ENCODE measurements around the gene TRIM46. TPM values are rescaled to one million over a fixed set of nuclear protein-coding genes. Genes with fewer than 3 reads are reported as not detected.
"Not testable (repeated sequence)": the region's sequence is repeated elsewhere in the genome, so short reads cannot be mapped to it uniquely, and the experiment has no call there.

The TRIM46 gene
- total RNA-seq, 6 experiments from 2014 or later = 0.09 to 0.15 TPM; not detected in 4

DNA sequence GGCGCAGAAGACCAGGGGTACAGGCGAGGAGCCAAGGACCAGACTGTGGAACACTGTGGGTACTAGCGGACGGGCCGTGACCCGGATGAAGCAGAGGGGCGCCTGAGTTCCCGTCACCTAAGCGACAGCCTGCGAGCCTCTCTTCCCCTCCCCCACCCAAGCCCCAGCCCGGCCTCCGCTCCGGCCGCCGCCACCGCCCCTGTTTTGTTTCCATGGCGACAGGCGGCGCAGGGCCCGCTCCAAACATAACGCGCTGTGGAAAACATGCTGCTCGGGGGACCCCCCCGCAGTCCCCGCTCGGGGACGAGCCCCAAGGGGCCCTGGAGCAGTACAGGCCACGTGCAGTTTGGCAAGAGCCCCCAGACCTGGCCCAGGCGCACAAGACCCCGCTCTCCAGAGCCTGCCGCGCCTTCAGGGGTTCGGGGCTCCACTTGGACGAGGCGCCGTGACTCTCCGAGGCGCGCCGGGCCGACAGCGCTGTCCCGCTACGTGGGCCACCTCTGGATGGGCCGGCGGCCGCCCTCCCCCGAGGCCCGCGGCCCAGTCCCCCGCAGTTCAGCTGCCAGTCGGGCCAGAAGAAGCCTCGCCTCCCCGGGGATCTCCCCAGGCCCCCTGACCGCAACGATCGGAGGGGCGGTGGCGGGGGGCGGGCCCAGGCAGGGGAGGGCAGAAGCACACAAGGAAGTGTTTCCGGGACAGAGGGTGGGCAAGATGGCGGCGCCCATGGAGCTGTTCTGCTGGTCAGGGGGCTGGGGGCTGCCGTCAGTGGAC is 35.1 kb downstream of the TRIM46 start, which contains the start of gene MTX1:
TSS of gene MTX1 (plus strand) at position 155 of the 771 bp plus-strand sequence. CDS start at position 265, 110 bp downstream.
- peaks cover 0 to 14% (median 0%) of the 10 kb centered on the region in 4 donors for H3K4me1 ChIP-seq
- peak within 1 kb of the TSS; percentile 84 to 100 (median 97) for H3K4me3 ChIP-seq
- ATAC-seq (peak; percentile 80 to 86 (median 83)), DNase-seq (peak; percentile 87 to 90 (median 88))
- TF ChIP-seq POLR2A (IDR thresholded peaks at IDR 0.05) = peak; percentile 32
- TF ChIP-seq, protein P1, sequence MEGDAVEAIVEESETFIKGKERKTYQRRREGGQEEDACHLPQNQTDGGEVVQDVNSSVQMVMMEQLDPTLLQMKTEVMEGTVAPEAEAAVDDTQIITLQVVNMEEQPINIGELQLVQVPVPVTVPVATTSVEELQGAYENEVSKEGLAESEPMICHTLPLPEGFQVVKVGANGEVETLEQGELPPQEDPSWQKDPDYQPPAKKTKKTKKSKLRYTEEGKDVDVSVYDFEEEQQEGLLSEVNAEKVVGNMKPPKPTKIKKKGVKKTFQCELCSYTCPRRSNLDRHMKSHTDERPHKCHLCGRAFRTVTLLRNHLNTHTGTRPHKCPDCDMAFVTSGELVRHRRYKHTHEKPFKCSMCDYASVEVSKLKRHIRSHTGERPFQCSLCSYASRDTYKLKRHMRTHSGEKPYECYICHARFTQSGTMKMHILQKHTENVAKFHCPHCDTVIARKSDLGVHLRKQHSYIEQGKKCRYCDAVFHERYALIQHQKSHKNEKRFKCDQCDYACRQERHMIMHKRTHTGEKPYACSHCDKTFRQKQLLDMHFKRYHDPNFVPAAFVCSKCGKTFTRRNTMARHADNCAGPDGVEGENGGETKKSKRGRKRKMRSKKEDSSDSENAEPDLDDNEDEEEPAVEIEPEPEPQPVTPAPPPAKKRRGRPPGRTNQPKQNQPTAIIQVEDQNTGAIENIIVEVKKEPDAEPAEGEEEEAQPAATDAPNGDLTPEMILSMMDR (IDR thresholded peaks at IDR 0.05) = no peak
- H3K27ac ChIP-seq = peak within 1 kb of the TSS; percentile 96 to 99 (median 97)
- 7% methylated on average over 3 of the region's 64 CpGs for WGBS (ENCODE audit: insufficient coverage, low coverage, low lambda C conversion rate, missing lambda C conversion rate)
- no peaks in the 10 kb centered on the region for H3K9me3 ChIP-seq
- H3K36me3 ChIP-seq = no peaks in the 10 kb centered on the region
- intact Hi-C loops (cut with DNase I) = no loop called here
- no peaks in the 10 kb centered on the region for H3K27me3 ChIP-seq

DNA sequence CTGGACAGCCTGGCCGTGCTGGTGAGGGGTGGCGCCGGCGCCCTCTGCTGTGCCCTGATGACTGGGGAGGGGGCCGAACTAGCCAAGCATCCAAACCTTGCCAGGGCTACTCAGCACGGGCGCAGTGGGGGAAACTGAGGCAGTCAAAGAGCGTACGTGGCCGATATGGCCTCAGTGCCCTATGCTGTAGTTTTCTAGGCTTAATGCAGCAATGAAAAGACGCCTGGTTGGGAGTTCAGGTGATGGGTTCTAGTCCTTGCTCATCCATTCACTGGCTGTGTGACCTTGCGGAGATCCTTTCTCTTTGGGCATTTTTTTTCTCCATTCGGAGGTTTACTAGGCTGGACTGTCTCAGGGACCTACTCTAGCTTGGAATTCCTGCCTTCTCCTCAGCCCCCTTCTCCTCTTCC is 35.7 kb downstream of the TRIM46 start:
- Histone ChIP-seq H3K4me1 (peaks cover 0 to 14% (median 0%) of the 10 kb centered on the region in 4 donors), H3K4me3 (peak overlapping the region; percentile 84 to 100 (median 97)), H3K9me3 (no peaks in the 10 kb centered on the region), H3K36me3 (no peaks in the 10 kb centered on the region), H3K27ac (peak overlapping the region; percentile 96 to 99 (median 97)), H3K27me3 (no peaks in the 10 kb centered on the region)
- ATAC-seq (no peak), DNase-seq (no peak)
- WGBS (ENCODE audit: insufficient coverage, low coverage, low lambda C conversion rate, missing lambda C conversion rate) = 0% methylated on average over 1 of the region's 13 CpGs
- TF ChIP-seq, protein P1 (IDR thresholded peaks at IDR 0.05) = no peak
- TF ChIP-seq POLR2A (IDR thresholded peaks at IDR 0.05) = no peak
- intact Hi-C loops (cut with DNase I) = no loop called here

DNA sequence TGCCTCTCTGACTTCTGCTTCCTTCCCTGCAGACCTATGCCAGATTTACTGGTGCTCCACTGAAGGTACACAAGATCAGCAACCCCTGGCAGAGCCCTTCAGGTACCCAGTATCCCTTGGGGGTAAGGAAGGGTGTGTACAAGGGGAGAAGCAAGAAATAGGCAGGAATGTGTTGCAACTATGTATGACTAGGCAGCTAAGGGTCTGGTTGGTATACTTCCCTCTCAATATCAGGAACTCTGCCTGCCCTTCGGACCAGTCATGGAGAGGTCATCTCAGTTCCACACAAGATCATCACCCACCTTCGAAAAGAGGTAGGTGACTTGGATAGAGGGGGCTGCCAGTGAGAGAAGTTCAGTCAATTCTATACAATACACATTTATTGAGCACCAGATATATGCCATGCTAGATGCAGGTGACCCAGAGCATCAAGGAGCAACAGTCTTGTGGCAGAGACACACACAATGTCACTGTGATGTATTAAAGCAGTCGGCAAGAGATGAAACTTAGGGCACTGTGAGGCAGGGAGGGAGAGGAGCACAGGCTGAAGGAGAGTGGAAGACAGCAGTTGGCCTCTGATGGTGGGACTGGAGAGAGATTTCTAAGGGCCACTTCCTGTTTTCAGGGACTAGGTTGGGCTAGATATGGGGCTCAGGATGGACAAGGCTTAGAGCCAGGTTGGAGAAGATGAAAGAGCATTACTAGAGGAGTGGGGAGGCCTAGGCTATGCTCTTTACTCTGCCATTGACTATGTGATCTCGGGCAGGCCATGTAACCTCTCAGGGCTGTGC is 36.9 kb downstream of the TRIM46 start:
- TF ChIP-seq, protein P1 (IDR thresholded peaks at IDR 0.05) = no peak
- no peak for TF ChIP-seq POLR2A (IDR thresholded peaks at IDR 0.05)
- intact Hi-C loops (cut with DNase I) = no loop called here

DNA sequence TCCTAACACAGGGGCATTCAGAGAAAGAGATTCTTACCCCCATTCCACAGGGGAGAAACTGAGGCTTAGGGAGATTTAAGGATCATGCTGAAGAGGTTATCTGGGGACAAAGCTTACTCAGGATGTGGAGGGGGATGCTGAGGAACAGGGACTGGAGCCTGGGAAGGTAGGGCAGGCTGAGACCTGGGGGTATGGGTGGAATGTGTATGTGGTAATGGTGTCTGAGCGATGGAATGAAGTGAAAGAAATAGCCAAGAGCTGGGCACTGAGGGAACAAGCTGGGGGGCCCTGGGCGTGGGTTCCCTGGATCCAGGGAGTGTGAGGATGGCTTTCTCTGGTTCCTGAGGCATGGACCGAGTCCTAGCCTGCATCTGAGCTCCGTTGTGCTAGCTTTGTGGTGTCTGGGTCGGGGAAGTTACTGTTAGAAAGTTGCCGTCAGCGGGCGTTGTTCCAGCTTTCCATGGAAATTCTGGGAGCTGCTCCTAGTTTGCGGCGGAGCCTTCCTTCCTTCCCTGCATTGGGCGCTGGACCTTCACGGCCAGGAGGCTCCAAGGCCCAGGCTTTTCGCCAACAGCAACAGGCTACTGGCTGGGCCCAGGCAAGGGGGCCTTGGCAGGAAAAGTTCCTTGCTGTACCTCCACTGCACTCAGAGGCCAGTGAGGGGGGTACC is 37.9 kb downstream of the TRIM46 start:
- H3K27me3 ChIP-seq; H3K36me3 ChIP-seq; H3K9me3 ChIP-seq; intact Hi-C loops (cut with DNase I); H3K4me3 ChIP-seq; ATAC-seq; H3K27ac ChIP-seq: not testable (repeated sequence)
- WGBS (ENCODE audit: insufficient coverage, low coverage, low lambda C conversion rate, missing lambda C conversion rate) = 100% methylated on average over 2 of the region's 13 CpGs
- DNase-seq = peak in 1 of 3 donors; percentile 56
- H3K4me1 ChIP-seq = peaks cover 0 to 14% (median 0%) of the 10 kb centered on the region in 4 donors

More for the DNA sequence above, 36.9 kb downstream of the TRIM46 start:
- ATAC-seq (no peak), DNase-seq (no peak)
- no peaks in the 10 kb centered on the region for H3K27me3 ChIP-seq
- no peak overlapping the region for H3K4me3 ChIP-seq
- no peaks in the 10 kb centered on the region for H3K36me3 ChIP-seq
- peak overlapping the region in 1 of 3 donors; percentile 29 for H3K27ac ChIP-seq
- H3K4me1 ChIP-seq = peaks cover 0 to 14% (median 0%) of the 10 kb centered on the region in 4 donors
- WGBS (ENCODE audit: insufficient coverage, low coverage, low lambda C conversion rate, missing lambda C conversion rate) = 78% methylated on average over 2 of the region's 4 CpGs
- no peaks in the 10 kb centered on the region for H3K9me3 ChIP-seq

DNA sequence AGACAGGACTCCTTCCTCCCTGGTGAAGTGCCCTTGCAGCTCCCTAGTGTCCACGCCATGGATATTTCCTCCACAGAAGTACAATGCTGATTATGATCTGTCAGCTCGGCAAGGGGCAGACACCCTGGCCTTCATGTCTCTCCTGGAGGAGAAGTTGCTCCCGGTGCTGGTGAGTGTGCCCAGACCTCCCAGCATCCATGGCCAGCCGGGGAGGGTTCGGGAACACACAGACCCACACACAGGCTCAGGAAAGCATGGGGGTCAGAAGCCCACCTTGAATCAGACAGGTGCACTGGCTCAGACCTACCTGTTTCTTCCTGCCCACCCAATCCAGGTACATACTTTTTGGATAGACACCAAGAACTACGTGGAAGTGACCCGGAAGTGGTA is 38.4 kb downstream of the TRIM46 start:
- DNase-seq = peak in 1 of 3 donors; percentile 35
- H3K4me1 ChIP-seq = peaks cover 0 to 14% (median 0%) of the 10 kb centered on the region in 4 donors
- H3K4me3 ChIP-seq; H3K27me3 ChIP-seq; intact Hi-C loops (cut with DNase I); ATAC-seq; H3K27ac ChIP-seq; H3K9me3 ChIP-seq; H3K36me3 ChIP-seq: not testable (repeated sequence)
- WGBS (ENCODE audit: insufficient coverage, low coverage, low lambda C conversion rate, missing lambda C conversion rate) = no CpG with 5 or more reads among the region's 7 CpGs

DNA sequence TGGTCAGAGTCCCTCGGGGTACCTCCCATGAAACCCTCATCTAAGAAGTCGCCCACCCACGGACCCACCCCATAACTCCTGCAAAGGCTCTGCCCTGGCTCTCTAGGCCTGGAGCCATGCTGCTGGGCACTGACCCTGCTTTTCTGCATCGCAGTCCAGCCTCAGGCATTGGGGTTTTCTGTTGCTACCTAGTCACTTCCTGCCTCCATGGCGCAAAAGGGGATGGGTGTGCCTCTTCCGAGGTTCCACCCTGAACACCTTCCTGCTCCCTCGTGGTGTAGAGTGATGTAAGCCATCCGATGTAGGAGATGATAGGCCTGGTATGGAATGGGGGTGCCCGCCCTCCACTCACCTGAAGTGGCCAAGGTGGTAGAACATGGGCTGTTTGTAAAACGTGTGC is 41.1 kb downstream of the TRIM46 start:
- H3K27ac ChIP-seq; DNase-seq; H3K4me1 ChIP-seq; H3K27me3 ChIP-seq; intact Hi-C loops (cut with DNase I); H3K36me3 ChIP-seq; ATAC-seq; H3K9me3 ChIP-seq; H3K4me3 ChIP-seq: not testable (repeated sequence)
- 71% methylated on average over 2 of the region's 10 CpGs for WGBS (ENCODE audit: insufficient coverage, low coverage, low lambda C conversion rate, missing lambda C conversion rate)

Data from right lobe of liver (tissue), 6 donors.